ENCODE results near the gene CLDN19. TPM values are rescaled to one million over a fixed set of nuclear protein-coding genes. Genes with fewer than 3 reads are reported as not detected.

CLDN19 gene
- total and polyA plus RNA-seq, 9 of the 15 experiments (the other 6 are each of a cell fraction or from before 2014, with no cell fraction given) = not detected

GRCh38 chr1:42776502-42776901 lies 36.5 kb upstream of the CLDN19 start:
- no peak overlapping the region for H3K9ac ChIP-seq (ENCODE audit: insufficient read depth in 1 of 2, low read depth in 2 of 2, low read length in 2 of 2)
- H3K27ac ChIP-seq (ENCODE audit: extremely low read depth, low read depth, low read length) = no peak overlapping the region
- DNase-seq (ENCODE audit: extremely low read depth in 1 of 4, low spot score in 3 of 4) (no peak), FAIRE-seq (no peak), ATAC-seq (no peak)
- no peaks in the 10 kb centered on the region for H3K27me3 ChIP-seq (ENCODE audit: control insufficient read depth in 2 of 2, insufficient read depth in 2 of 2, low read length in 2 of 2)
- no peaks in the 10 kb centered on the region for H4K20me1 ChIP-seq (replicated peaks; ENCODE audit: control insufficient read depth, insufficient read depth, low read length)
- H3K36me3 ChIP-seq (ENCODE audit: control insufficient read depth, insufficient read depth, low read length) = peaks cover 84% of the 10 kb centered on the region
- intact Hi-C loops (cut with micrococcal nuclease) = no loop called here
- POLR2A ChIA-PET = interaction anchor here (0.9 to 5.2 kb wide), 4 partner anchors 9 to 297 kb away, joined by 3 to 27 read pairs (median 12); partner anchors contain the start of genes C1orf50 and P3H1
- 93% methylated on average over 6 of the region's 6 CpGs for WGBS (ENCODE audit: insufficient coverage, low coverage, missing lambda C conversion rate)
- H2AFZ ChIP-seq (ENCODE audit: low read depth, low read length) = no peak overlapping the region
- no peaks in the 10 kb centered on the region; a peak in 1 of 5 replicates for H3K4me1 ChIP-seq (replicated peaks in 1 of 2; ENCODE audit: control insufficient read depth in 2 of 2, insufficient read depth in 2 of 2, low read length in 2 of 2)
- no peak overlapping the region for H3K4me3 ChIP-seq
- BruUV-seq (replicated peaks) = no TSS peak
- H3K9me3 ChIP-seq (replicated peaks; ENCODE audit: control insufficient read depth, insufficient read depth, low read depth, low read length) = no peaks in the 10 kb centered on the region
- TF ChIP-seq ZNF354B (CRISPR knock-in tag; IDR thresholded peaks at IDR 0.05) (no peak), CHD4 (IDR thresholded peaks at IDR 0.05; ENCODE audit: insufficient read depth, insufficient replicate concordance, low read depth, low read length, poor library complexity, severe bottlenecking) (no peak), THRA (IDR thresholded peaks at IDR 0.05) (no peak), ZNF143 (CRISPR knock-in tag; IDR thresholded peaks at IDR 0.05) (no peak), YY1 (IDR thresholded peaks at IDR 0.05; ENCODE audit: borderline replicate concordance in 1 of 3, control insufficient read depth in 1 of 3, extremely low read depth in 1 of 3, insufficient read depth in 3 of 3, insufficient read length in 1 of 3, insufficient replicate concordance in 2 of 3, low read depth in 1 of 3, low read length in 2 of 3) (no peak), KDM2B (CRISPR knock-in tag; IDR thresholded peaks at IDR 0.05) (no peak), NCOA2 (IDR thresholded peaks at IDR 0.05; ENCODE audit: partially characterized antibody in 2 of 2) (no peak), TSHZ1 (CRISPR knock-in tag; IDR thresholded peaks at IDR 0.05) (no peak), ZBTB8A (IDR thresholded peaks at IDR 0.05; ENCODE audit: partially characterized antibody) (no peak), ELF2 (CRISPR knock-in tag; IDR thresholded peaks at IDR 0.05) (no peak), HMGN3 (IDR thresholded peaks at IDR 0.05; ENCODE audit: borderline replicate concordance, extremely low read depth, insufficient read length, low read depth, low read length) (no peak), NCOA6 (IDR thresholded peaks at IDR 0.05) (no peak)
- in situ Hi-C loops (cut with MboI) = loop anchor here (5.0 kb wide), 1 partner anchor 296 kb away; no protein-coding TSS in a partner anchor
- CTCF ChIA-PET (ENCODE audit: low intra/inter-chr PET ratio) = no interaction called here
- no peaks in the 10 kb centered on the region for H3K9me1 ChIP-seq (ENCODE audit: control insufficient read depth, insufficient read depth, low read length)
- H3K4me2 ChIP-seq (ENCODE audit: insufficient read depth, low read length) = no peak overlapping the region
- peaks cover 11% of the 10 kb centered on the region; the same call in 2 of the 3 replicates for H3K79me2 ChIP-seq (ENCODE audit: control insufficient read depth, insufficient read depth, low read length)
